ENCODE results near the gene OTOF. TPM values are rescaled to one million over a fixed set of nuclear protein-coding genes. Genes with fewer than 3 reads are reported as not detected.

The OTOF gene
- polyA plus RNA-seq, 4 donors: 0.07 to 0.27 (median 0.20) TPM

DNA sequence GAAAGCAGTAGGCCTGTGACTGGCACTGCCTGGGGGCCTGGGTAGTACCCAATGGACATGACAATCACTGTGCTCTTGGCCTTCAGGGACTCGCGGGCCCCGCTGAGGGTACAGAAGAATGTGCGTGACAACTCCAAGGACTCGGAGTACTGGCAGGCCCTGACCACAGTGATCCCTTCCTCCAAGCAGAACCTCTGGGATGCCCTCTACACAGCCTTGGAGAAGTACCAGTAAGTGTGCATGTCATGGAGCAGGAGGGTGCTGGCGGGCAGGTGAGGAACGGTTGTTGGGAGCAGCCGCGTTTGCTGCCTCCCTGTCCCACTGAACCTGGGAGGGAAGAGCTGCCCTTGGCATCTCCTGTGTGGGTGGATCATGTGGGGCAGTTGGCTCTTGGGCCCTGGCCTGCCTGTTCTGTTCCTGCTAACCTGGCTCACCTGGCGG, 23.3 kb downstream of the OTOF start:
- no peak for DNase-seq (ENCODE audit: low read depth in 4 of 4, low spot score in 3 of 4)

DNA sequence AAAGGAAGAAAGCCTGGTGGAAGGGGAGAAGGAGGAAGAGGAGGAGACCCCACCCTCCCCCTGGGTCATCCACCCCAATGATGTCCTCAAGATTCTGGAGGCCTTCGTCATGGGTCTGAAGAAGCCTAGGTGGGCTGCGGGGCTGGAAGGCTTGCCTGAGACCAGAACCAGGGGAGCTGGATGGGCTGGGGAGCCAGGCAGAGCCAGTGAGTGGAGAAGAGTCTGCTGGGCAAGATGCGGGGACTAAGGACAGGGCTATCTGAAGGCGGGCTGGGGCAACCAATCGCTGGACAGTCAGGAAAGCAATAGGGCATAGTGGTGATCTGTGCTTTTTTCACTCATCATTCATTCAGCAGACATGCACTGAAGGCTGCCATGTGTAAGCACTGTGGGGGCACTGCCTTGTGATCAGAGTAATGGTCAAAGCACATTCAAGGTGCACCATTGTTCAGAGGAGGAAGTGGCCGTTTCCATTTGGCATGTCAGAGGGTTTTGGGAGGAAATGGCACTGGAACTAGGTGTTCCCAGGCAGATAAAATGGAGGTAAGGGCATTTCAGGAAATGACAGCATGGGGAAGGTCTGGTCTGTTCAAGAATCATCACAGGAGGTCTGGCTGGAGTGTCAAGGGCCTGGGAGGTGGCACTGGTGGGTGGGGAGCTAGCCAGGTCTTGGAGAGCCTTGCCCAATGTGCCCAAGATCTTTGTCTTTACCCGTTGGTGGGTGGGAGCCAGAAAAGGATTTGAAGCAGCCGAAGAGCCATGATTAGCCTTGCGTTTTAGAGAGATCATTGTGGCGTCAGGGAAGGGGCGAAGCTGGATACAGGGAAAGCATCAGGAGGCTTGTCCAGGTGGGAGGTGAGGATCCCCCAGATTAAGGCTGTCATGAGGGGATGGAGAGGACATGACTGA, 24.2 kb downstream of the OTOF start:
- DNase-seq (ENCODE audit: low read depth in 4 of 4, low spot score in 3 of 4): no peak

- DNase-seq (ENCODE audit: low read depth in 4 of 4, low spot score in 3 of 4): no peak
Measured at GRCh38 chr2:26451700-26452099, 26.2 kb downstream of the OTOF start.

DNA sequence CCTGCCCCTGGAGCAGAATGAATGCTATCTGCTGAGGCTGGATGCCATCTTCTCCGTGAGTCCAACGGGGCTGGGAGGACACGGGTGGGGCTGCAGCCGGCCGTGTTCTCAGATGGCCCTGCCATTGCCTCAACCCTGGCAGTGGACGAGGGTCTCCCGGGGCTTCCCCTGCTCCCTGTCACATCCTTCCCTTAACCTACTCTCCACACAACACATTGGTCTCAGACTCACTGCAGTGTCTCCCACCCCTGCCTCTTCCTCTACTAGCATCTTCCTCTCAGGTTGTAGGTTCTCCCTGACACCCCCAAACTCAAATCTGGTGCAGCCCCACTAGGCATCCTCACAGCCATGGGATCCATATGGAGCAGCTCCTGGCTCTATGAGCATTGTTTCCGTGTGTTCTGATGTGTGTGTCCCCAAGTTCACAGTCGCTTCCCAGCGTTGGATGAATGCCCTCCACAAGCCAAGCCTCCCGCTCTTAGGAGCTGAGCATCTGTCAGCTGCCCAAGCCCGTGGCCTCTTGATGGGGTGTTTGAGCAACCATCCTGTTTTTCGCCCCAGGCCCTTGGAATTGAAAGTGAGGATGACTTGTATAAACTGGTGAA, 27.8 kb downstream of the OTOF start:
- no peak for DNase-seq (ENCODE audit: low read depth in 4 of 4, low spot score in 3 of 4)

- DNase-seq (ENCODE audit: low read depth in 4 of 4, low spot score in 3 of 4): no peak
Measured at GRCh38 chr2:26449278-26450030, 28.5 kb downstream of the OTOF start.

DNA sequence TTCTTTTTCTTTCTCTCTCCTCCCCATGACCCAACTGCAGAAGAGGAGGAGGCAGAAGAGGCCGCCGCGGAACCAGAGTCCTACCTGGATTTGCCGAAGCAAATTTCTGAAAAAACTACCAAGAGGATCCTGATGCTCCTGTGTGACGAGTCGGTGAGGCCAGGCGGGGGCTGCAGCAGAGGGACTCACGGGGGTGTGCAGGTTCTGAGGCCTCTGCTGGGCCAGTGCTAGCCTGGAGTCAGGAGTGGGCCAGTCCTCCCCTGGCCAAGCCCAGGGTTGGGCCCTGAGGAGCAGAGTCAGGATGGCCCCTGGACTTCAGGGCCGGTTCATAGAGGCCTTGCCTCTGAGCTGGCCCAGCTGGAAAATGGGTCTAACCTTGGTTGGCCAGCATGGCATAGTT, 29.3 kb downstream of the OTOF start:
- no peak for DNase-seq (ENCODE audit: low read depth in 4 of 4, low spot score in 3 of 4)

GRCh38 chr2:26444236-26444635, 33.7 kb downstream of the OTOF start:
- no peak for DNase-seq (ENCODE audit: low read depth in 4 of 4, low spot score in 3 of 4)

GRCh38 chr2:26442707-26443106, 35.2 kb downstream of the OTOF start:
- DNase-seq (ENCODE audit: low read depth in 4 of 4, low spot score in 3 of 4): no peak

- no peak for DNase-seq (ENCODE audit: low read depth in 4 of 4, low spot score in 3 of 4)
Measured at GRCh38 chr2:26442301-26442700, 35.6 kb downstream of the OTOF start.

DNA sequence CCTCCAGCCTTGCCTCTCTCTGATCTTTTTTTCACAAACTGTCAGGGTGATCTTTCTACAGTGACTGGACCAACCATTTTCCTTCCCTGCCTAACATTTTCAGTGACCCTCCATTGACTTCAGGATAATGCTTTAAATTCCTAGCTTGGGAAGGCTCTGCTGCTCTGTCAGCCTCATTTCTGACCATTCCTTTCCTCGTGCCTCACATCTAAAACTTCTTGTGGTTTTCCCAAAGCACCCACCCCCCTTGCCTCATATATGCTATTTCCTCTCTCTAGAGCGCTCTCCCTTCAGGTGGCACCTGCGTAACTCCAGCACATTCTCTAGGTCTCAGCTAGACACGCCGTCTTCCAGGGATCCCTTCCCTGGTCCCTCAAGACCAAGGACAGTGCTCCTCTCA, 39.0 kb downstream of the OTOF start:
- no peak for DNase-seq (ENCODE audit: low read depth in 4 of 4, low spot score in 3 of 4)

GRCh38 chr2:26438526-26438925, 39.4 kb downstream of the OTOF start:
- no peak for DNase-seq (ENCODE audit: low read depth in 4 of 4, low spot score in 3 of 4)

- DNase-seq (ENCODE audit: low read depth in 4 of 4, low spot score in 3 of 4): no peak
Measured at GRCh38 chr2:26435106-26435505, 42.8 kb downstream of the OTOF start.

- DNase-seq (ENCODE audit: low read depth in 4 of 4, low spot score in 3 of 4): no peak
Measured at GRCh38 chr2:26432859-26433258, 45.1 kb downstream of the OTOF start.

DNA sequence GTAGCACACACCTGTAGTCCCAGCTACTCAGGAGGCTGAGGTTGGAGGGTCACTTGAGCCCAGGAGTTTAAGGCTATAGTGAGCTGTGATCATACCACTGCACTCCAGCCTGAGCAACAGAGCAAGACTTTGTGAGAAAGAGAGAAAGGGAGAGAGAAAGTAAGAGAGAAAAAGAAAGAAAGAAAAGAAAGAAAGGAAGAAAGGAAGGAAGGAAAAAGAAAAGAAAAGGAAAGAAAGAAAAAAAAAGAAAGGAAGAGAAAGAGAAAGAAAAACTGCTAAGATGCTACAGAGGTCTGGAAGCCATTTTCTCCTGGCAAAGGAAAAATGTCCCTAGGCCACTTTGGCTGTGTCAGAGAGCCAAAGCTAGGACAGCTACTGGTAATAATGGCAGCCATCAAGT, 45.6 kb downstream of the OTOF start:
- DNase-seq (ENCODE audit: low read depth in 4 of 4, low spot score in 3 of 4): no peak

GRCh38 chr2:26430826-26431225, 47.1 kb downstream of the OTOF start:
- DNase-seq (ENCODE audit: low read depth in 4 of 4, low spot score in 3 of 4): no peak

GRCh38 chr2:26429779-26430578, 47.9 kb downstream of the OTOF start:
- DNase-seq (ENCODE audit: low read depth in 4 of 4, low spot score in 3 of 4): no peak

- DNase-seq (ENCODE audit: low read depth in 4 of 4, low spot score in 3 of 4): no peak
Measured at GRCh38 chr2:26428846-26429245, 49.1 kb downstream of the OTOF start.

GRCh38 chr2:26424221-26424620, 53.7 kb downstream of the OTOF start:
- DNase-seq (ENCODE audit: low read depth in 4 of 4, low spot score in 3 of 4): no peak

DNA sequence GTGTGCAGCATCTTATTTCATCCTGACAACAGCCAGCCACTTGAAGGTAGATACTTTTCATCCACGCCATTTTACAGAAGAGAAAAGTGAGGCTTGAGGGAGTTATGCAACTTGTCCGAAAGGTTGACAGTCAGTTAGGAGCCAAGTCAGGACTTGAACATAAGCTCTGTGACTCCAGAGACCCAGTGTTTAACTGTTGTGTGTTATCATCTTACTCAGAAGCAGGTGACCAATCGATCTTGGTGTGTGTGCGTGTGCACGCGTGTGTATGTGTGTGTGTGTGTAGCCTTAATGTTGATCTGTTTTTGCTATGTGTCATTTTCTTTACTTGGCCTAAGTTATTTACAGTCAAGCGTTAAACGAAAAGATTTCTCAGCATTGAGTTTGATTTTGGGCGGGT, 54.2 kb downstream of the OTOF start:
- DNase-seq (ENCODE audit: low read depth in 4 of 4, low spot score in 3 of 4): no peak

- no peak for DNase-seq (ENCODE audit: low read depth in 4 of 4, low spot score in 3 of 4)
Measured at GRCh38 chr2:26422947-26423629, 54.8 kb downstream of the OTOF start.
